ENCODE measurements around the gene LENEP. TPM values are rescaled to one million over a fixed set of nuclear protein-coding genes. Genes with fewer than 3 reads are reported as not detected.

Gene LENEP
- total RNA-seq, 1 experiment from 2014 or later: 2.8 TPM

GRCh38 chr1:155033524-155033923 is 40.1 kb downstream of the LENEP start, which contains the start of the genes DCST1 and DCST2:
DCST1 (plus strand) TSS chr1:155033824; CDS start chr1:155034037, 213 bp downstream.
DCST2 (minus strand) TSS chr1:155033781; CDS start chr1:155033701, 80 bp downstream.
- no peaks in the 10 kb centered on the region for H3K9me3 Mint-ChIP-seq
- Histone ChIP-seq H2BK120ac (ENCODE audit: low read depth, low read length, poor library complexity, severe bottlenecking) (no peak within 1 kb of the TSS), H4K8ac (replicated peaks; ENCODE audit: insufficient read length, low read depth, low read length) (no peak within 1 kb of the TSS), H2BK5ac (ENCODE audit: insufficient read length, low read length) (no peak within 1 kb of the TSS), H4K91ac (ENCODE audit: insufficient read length, low read depth, low read length) (no peak within 1 kb of the TSS), H3K9me3 (ENCODE audit: control insufficient read depth, low read depth, low read length) (no peaks in the 10 kb centered on the region), H3K27ac (ENCODE audit: insufficient read length, low read depth, low read length) (no peak within 1 kb of the TSS), H3K4me1 (ENCODE audit: insufficient read depth, low read length) (no peaks in the 10 kb centered on the region), H4K20me1 (ENCODE audit: control insufficient read depth, insufficient read depth, insufficient read length) (no peaks in the 10 kb centered on the region), H3K18ac (ENCODE audit: insufficient read length, low read depth, low read length) (no peak within 1 kb of the TSS), H3K4me2 (ENCODE audit: insufficient read depth, insufficient read length, low read length) (no peak within 1 kb of the TSS), H3K14ac (ENCODE audit: insufficient read depth, low read length) (no peak within 1 kb of the TSS), H3K9ac (ENCODE audit: extremely low read depth, insufficient read length, low read length) (no peak within 1 kb of the TSS), H3T11ph (ENCODE audit: low read length) (no peak within 1 kb of the TSS), H3K79me1 (ENCODE audit: insufficient read depth, low read depth, low read length, poor library complexity, severe bottlenecking) (no peaks in the 10 kb centered on the region), H3K23ac (ENCODE audit: insufficient read length, low read depth, low read length) (no peak within 1 kb of the TSS), H3K56ac (ENCODE audit: insufficient read length, low read depth, low read length) (no peak within 1 kb of the TSS), H3K23me2 (ENCODE audit: insufficient read length, low read depth, low read length, poor library complexity, severe bottlenecking) (no peaks in the 10 kb centered on the region), H3K4ac (ENCODE audit: low read depth, low read length) (no peak within 1 kb of the TSS), H2BK12ac (ENCODE audit: insufficient read length, low read depth, low read length) (no peak within 1 kb of the TSS), H2AFZ (ENCODE audit: low read length) (no peak within 1 kb of the TSS), H4K5ac (ENCODE audit: insufficient read length, low read depth, low read length) (no peak within 1 kb of the TSS), H3K27me3 (ENCODE audit: insufficient read depth, low read length) (no peaks in the 10 kb centered on the region), H3K79me2 (ENCODE audit: insufficient read depth, low read length) (no peaks in the 10 kb centered on the region), H2BK20ac (ENCODE audit: low read depth, low read length, poor library complexity, severe bottlenecking) (no peak within 1 kb of the TSS), H2AK5ac (ENCODE audit: insufficient read length, low read length) (no peak within 1 kb of the TSS), H2BK15ac (ENCODE audit: low read depth, low read length) (no peak within 1 kb of the TSS)
- peaks cover 1 to 10% of the 10 kb centered on the region in 2 experiments; a peak in 2 of 4 replicates for H3K4me1 Mint-ChIP-seq
- no peak for TF ChIP-seq CTCF (conservative IDR thresholded peaks at IDR 0.05)
- peaks cover 38% of the 10 kb centered on the region for H3K27me3 Mint-ChIP-seq (ENCODE audit: low read depth)
- no peaks in the 10 kb centered on the region for H3K36me3 Mint-ChIP-seq (ENCODE audit: insufficient read depth in 1 of 3, low read depth in 3 of 3)
- WGBS (ENCODE audit: extremely low coverage, insufficient read length, low lambda C conversion rate): no CpG with 5 or more reads among the region's 9 CpGs
- no peak within 1 kb of the TSS; a peak in 1 of 5 replicates for H3K4me3 Mint-ChIP-seq
- no peak for DNase-seq
- H3K27ac Mint-ChIP-seq: no peak within 1 kb of the TSS; a peak in 1 of 7 replicates
